Right atrium auricular region (tissue), 2 donors: ENCODE measurements around the gene AKR1D1. TPM values are rescaled to one million over a fixed set of nuclear protein-coding genes. Genes with fewer than 3 reads are reported as not detected.

Experiments used
- DNase-seq: peaks from one replicate; pipeline ENCODE4 v3.0.0-alpha.2; 2019; ENCODE audit warnings: low spot score
- H3K27ac ChIP-seq, 2 donors: fragments of 200-600 bp; sonication (generic); 1 replicate in 1 of 2; 2 replicates in 1 of 2; pipeline ENCODE4 v1.5.1; 2016 to 2019
- H3K27me3 ChIP-seq, 2 donors: fragments of 200-600 bp; sonication (generic); one replicate each; pipeline versions ENCODE4 v1.5.1 to v1.6.0; 2017 to 2019
- H3K36me3 ChIP-seq: fragments of 200-600 bp; sonication (generic); one replicate; pipeline ENCODE4 v1.5.1; 2016
- H3K4me1 ChIP-seq, 2 donors: fragments of 200-600 bp; sonication (generic); one replicate each; pipeline versions ENCODE4 v1.5.1 to v1.6.0; 2017 to 2019
- H3K4me3 ChIP-seq, 2 donors: fragments of 200-600 bp; sonication (generic); 1 replicate in 1 of 2; 2 replicates in 1 of 2; pipeline ENCODE4 v1.5.1; 2017 to 2019; ENCODE audit warnings: mild to moderate bottlenecking in 1 of 2, moderate library complexity in 1 of 2
- H3K9me3 ChIP-seq, 2 donors: fragments of 200-600 bp; sonication (generic); one replicate each; pipeline ENCODE4 v1.5.1; 2019
- CTCF ChIP-seq, 2 donors: fragments of 200-600 bp; sonication (generic); IDR thresholded peaks; one replicate each; pipeline ENCODE4 v1.5.1; 2019; ENCODE audit warnings: antibody characterized with exemption in 2 of 2
- total RNA-seq, 2 donors: library from RNA; depleted of rRNA; stranded (reverse); fragments of >200 nt; gene quantifications; one replicate each; pipeline ENCODE4 v1.1.0, GENCODE V29; 2016

Gene AKR1D1
- total RNA-seq, 2 donors from 2014 or later = not detected

DNA sequence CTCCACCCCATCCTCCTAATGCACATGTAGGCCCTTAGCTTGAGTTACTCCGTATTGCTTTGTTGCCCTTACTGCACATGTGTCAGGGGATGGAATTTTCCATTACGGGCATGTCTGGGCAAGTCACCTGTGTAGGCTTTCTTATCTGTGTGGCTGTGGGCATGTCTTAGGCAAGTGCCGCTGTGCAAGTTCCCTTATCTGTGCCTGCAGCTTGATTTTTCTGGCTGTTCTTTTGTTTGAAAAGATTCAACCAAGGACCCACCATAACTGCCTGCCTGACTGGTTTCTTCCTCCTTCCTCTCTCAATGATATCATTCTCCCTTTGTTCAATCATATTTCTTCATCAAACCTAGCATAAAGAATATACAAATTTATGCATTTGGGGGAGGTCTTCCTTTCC lies 88.5 kb downstream of the AKR1D1 start:
- no peaks in the 10 kb centered on the region for H3K27me3 ChIP-seq
- no peak for TF ChIP-seq CTCF (IDR thresholded peaks at IDR 0.05)
- H3K27ac ChIP-seq = no peak overlapping the region
- H3K4me3 ChIP-seq = no peak overlapping the region
- no peaks in the 10 kb centered on the region for H3K4me1 ChIP-seq
- DNase-seq = no peak
- H3K9me3 ChIP-seq = peaks cover 0 to 15% of the 10 kb centered on the region in 2 donors
- no peaks in the 10 kb centered on the region for H3K36me3 ChIP-seq

GRCh38 chr7:138166681-138167080 lies 90.4 kb downstream of the AKR1D1 start:
- Histone ChIP-seq H3K4me3 (no peak overlapping the region), H3K4me1 (no peaks in the 10 kb centered on the region), H3K27ac (no peak overlapping the region), H3K36me3 (no peaks in the 10 kb centered on the region), H3K9me3 (peaks cover 0 to 15% of the 10 kb centered on the region in 2 donors), H3K27me3 (no peaks in the 10 kb centered on the region)
- no peak for TF ChIP-seq CTCF (IDR thresholded peaks at IDR 0.05)
- no peak for DNase-seq

- H3K27me3 ChIP-seq = no peaks in the 10 kb centered on the region
- TF ChIP-seq CTCF (IDR thresholded peaks at IDR 0.05) = no peak
These were observed 91.0 kb downstream of the AKR1D1 start for GRCh38 chr7:138167222-138167621.

GRCh38 chr7:138167869-138168296 lies 91.6 kb downstream of the AKR1D1 start:
- Histone ChIP-seq H3K36me3 (no peaks in the 10 kb centered on the region), H3K4me1 (no peaks in the 10 kb centered on the region), H3K9me3 (peaks cover 0 to 15% of the 10 kb centered on the region in 2 donors), H3K4me3 (no peak overlapping the region), H3K27ac (no peak overlapping the region), H3K27me3 (no peaks in the 10 kb centered on the region)
- no peak for DNase-seq
- TF ChIP-seq CTCF (IDR thresholded peaks at IDR 0.05) = no peak

More at GRCh38 chr7:138167222-138167621, 91.0 kb downstream of the AKR1D1 start:
- Histone ChIP-seq H3K4me1 (no peaks in the 10 kb centered on the region), H3K36me3 (no peaks in the 10 kb centered on the region), H3K27ac (no peak overlapping the region), H3K4me3 (no peak overlapping the region), H3K9me3 (peaks cover 0 to 15% of the 10 kb centered on the region in 2 donors)
- no peak for DNase-seq

Other genes with a start within 250 kb of the AKR1D1 start
- 1 to 10 TPM; 4.4 to 5.9 TPM for gene DGKI, start 229.5 kb upstream of the AKR1D1 start, total RNA-seq
- 10 to 100 TPM; 25.6 to 39.6 TPM for gene CREB3L2, start 74.4 kb upstream of the AKR1D1 start, total RNA-seq